K562 (cell line): ENCODE measurements around the gene LARP4B.

Experiments used
- EP300 ChIP-seq: IDR thresholded peaks from 2 replicates; pipeline ENCODE4 v1.6.1; 2012; ENCODE audit warnings: low read length, improper control_type of control experiment
- KLF6 ChIP-seq: fragments of 250-450 bp; sonication (Bioruptor Pico); IDR thresholded peaks from 2 replicates; pipeline ENCODE4 v1.4.0; 2020; ENCODE audit warnings: mild to moderate bottlenecking, moderate library complexity, borderline replicate concordance
- MXI1 ChIP-seq: IDR thresholded peaks from 2 replicates; pipeline ENCODE4 v1.6.1; 2011; ENCODE audit warnings: low read depth, mild to moderate bottlenecking, improper control_type of control experiment, low read length
- RFX5 ChIP-seq: IDR thresholded peaks from 2 replicates; pipeline ENCODE4 v1.6.1; 2011; ENCODE audit warnings: low read depth, mild to moderate bottlenecking, improper control_type of control experiment, low read length
- ZNF224 ChIP-seq: sonication (generic); formaldehyde crosslinking; IDR thresholded peaks from 2 replicates; pipeline ENCODE4 v1.8.0; 2022; ENCODE audit warnings: mild to moderate bottlenecking, missing genetic modification reagents
- ZNF584 ChIP-seq: fragments of 200-800 bp; sonication (Bioruptor generic); IDR thresholded peaks from 2 replicates; pipeline ENCODE4 v1.6.1; 2016; ENCODE audit warnings: low read depth, mild to moderate bottlenecking, missing genetic modification characterization, missing compliant biosample characterization
- TF ChIP-seq, protein P1 (sequence below), 3 experiments: IDR thresholded peaks in 2 of 3; conservative IDR thresholded peaks in 1 of 3; 2 replicates each; pipeline ENCODE4 v1.5.1; 2011 to 2012; ENCODE audit warnings: low read length in 3 of 3, mild to moderate bottlenecking in 3 of 3, control low read depth in 2 of 3, improper control_type of control experiment in 1 of 3, inconsistent platforms in 1 of 3, low read depth in 1 of 3, mixed read lengths in 1 of 3, moderate library complexity in 1 of 3; ENCODE audit not compliant: insufficient read depth in 2 of 3
- TF ChIP-seq, protein P2 (sequence below), 2 experiments: fragments of 450-650 bp in 1 of 2; sonication (generic) in 1 of 2; formaldehyde crosslinking; conservative IDR thresholded peaks; 2 replicates each; pipeline versions ENCODE4 v1.4.0 to v1.8.1; 2020 to 2022; ENCODE audit warnings: mild to moderate bottlenecking in 1 of 2, missing genetic modification reagents in 1 of 2
- TF ChIP-seq, protein P3 (sequence below), 2 experiments: fragments of 200-800 bp in 1 of 2; sonication (Bioruptor generic) in 1 of 2; sonication (generic) in 1 of 2; formaldehyde crosslinking in 1 of 2; IDR thresholded peaks in 1 of 2; conservative IDR thresholded peaks in 1 of 2; 2 replicates each; pipeline versions ENCODE4 v1.5.0 to v1.6.1; 2016 to 2020; ENCODE audit warnings: missing compliant biosample characterization in 1 of 2, missing genetic modification characterization in 1 of 2, missing genetic modification reagents in 1 of 2

DNA sequence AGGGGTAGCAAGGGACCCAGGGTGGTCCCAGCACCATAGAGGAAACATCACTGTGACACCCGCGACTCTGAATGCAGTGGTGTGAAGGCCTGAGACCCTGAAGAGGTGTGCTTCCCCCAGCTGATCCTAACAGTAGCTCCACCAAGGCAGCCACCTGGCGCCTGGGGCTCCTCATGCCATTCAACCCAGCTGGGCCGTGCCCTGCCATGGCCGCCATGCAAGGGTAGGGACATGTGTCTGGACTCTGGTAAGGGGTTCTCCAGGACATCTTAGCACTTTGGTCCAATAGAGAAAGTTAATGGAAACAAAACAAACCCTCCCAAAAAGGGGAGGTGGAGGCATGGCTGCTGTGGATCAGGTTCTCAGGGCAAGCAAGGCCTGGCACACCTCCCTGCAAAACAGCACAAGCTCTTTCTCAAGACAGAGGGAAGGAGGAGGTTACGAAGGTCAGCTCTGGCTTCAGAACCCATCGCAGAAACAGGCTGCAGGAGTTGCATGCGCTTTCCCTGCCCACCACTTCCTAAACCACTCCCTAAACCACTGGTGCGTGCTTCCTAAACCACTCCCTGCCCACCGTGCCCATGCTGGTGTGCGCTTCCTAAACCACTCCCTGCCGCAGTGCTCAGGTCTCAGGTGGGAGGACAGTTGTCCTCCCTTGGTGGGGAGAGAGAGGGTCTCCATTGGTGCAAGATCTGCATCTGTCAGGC is 108.7 kb downstream of the LARP4B start:
- TF ChIP-seq, protein P1, sequence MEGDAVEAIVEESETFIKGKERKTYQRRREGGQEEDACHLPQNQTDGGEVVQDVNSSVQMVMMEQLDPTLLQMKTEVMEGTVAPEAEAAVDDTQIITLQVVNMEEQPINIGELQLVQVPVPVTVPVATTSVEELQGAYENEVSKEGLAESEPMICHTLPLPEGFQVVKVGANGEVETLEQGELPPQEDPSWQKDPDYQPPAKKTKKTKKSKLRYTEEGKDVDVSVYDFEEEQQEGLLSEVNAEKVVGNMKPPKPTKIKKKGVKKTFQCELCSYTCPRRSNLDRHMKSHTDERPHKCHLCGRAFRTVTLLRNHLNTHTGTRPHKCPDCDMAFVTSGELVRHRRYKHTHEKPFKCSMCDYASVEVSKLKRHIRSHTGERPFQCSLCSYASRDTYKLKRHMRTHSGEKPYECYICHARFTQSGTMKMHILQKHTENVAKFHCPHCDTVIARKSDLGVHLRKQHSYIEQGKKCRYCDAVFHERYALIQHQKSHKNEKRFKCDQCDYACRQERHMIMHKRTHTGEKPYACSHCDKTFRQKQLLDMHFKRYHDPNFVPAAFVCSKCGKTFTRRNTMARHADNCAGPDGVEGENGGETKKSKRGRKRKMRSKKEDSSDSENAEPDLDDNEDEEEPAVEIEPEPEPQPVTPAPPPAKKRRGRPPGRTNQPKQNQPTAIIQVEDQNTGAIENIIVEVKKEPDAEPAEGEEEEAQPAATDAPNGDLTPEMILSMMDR (IDR thresholded peaks at IDR 0.05 in 2 of 3, conservative IDR thresholded peaks at IDR 0.05 in 1 of 3; ENCODE audit: insufficient read depth in 2 of 3, low read depth in 1 of 3, low read length in 3 of 3) = no peak
- TF ChIP-seq KLF6 (no peak), ZNF584 (CRISPR knock-in tag) (no peak), MXI1 (no peak), EP300 (no peak), RFX5 (no peak), ZNF224 (no peak)
- TF ChIP-seq, protein P2, sequence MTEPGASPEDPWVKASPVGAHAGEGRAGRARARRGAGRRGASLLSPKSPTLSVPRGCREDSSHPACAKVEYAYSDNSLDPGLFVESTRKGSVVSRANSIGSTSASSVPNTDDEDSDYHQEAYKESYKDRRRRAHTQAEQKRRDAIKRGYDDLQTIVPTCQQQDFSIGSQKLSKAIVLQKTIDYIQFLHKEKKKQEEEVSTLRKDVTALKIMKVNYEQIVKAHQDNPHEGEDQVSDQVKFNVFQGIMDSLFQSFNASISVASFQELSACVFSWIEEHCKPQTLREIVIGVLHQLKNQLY (CRISPR knock-in tag; conservative IDR thresholded peaks at IDR 0.05) = no peak
- TF ChIP-seq, protein P3, sequence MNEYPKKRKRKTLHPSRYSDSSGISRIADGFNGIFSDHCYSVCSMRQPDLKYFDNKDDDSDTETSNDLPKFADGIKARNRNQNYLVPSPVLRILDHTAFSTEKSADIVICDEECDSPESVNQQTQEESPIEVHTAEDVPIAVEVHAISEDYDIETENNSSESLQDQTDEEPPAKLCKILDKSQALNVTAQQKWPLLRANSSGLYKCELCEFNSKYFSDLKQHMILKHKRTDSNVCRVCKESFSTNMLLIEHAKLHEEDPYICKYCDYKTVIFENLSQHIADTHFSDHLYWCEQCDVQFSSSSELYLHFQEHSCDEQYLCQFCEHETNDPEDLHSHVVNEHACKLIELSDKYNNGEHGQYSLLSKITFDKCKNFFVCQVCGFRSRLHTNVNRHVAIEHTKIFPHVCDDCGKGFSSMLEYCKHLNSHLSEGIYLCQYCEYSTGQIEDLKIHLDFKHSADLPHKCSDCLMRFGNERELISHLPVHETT (CRISPR knock-in tag; conservative IDR thresholded peaks at IDR 0.05 in 1 of 2, IDR thresholded peaks at IDR 0.05 in 1 of 2) = no peak
